Stimulated activated CD8-positive, alpha-beta memory T cell treated with anti-CD3 and anti-CD28 coated beads, Interleukin-7, amount 100 ng/mL, for 1 hour (primary cell): ENCODE measurements around the gene PTP4A2.
A peak's percentile ranks its signal among the peaks of the same experiment; 100 is the strongest.

Experiments
- DNase-seq, 2 donors: peaks; one replicate each; pipeline ENCODE4 v3.0.0-alpha.2; 2020; ENCODE audit warnings: low read depth in 2 of 2

Gene PTP4A2

DNA sequence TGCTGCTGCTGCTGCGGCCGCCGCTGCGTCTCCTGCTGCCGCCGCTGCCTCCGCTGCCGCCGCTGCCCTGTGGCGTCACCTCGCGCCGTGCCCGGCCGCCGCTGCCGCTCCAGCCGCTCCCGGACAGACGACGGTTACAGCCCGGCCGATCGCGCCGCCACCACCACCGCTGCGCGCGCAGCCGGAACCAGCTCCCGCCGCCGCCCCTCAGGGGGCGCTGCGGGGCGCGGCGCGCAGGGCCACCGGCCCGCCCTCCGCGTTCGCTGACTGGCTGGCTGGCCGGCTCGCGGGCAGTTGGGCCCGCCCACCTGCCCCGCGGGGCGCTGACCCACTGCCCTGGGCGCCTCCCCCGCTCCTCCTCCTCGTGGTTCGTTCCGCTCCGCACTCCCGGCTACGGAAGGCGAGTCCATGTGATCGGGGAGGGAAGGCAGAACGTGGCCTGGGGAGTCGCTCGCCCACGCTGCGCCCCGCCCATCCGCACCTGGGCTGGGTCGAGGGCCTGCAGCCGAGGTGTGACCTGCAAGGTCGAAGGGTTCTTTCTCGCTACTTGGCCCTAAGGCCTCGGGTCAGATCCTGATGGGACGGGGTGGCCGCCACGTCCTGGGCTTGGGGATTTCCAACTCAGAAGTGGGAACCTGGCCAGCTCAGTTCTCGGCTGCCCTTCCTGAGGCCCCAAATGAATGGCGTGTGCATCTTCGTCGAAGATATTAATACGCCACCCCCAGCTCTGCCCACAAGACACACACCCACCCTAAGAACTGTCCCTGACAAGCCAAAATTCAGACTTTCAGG, at the start of gene PTP4A2:
TSS of gene PTP4A2 (minus strand) at position 185 of the 792 bp plus-strand sequence. CDS start 19,303 bp downstream, outside the sequence.
- DNase-seq = peak in 1 of 2 donors; percentile 60

DNA sequence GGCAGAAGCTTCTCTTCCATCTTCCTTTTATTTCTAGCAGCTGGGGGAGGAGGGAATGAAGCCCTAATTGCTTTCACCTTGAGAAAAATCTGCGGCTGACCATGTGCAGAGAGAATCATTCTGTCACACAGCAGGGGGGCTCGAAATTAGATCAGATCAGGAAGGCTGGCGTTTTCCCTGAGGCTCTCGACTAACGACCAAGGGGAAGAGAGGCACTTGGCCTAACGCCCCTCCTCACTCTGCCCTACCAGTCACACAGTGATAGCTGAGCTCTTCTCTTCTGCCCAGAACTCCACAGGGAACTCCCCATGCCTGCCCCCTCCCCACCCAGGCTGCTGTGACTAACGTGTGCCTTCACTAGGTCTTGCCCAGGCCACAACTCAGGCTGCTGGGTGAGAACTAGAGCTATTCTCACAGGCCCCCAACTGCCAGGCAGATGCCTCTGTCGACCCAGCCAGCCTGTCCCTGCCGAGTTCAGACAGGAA, 49.0 kb upstream of the PTP4A2 start:
- no peak for DNase-seq

DNA sequence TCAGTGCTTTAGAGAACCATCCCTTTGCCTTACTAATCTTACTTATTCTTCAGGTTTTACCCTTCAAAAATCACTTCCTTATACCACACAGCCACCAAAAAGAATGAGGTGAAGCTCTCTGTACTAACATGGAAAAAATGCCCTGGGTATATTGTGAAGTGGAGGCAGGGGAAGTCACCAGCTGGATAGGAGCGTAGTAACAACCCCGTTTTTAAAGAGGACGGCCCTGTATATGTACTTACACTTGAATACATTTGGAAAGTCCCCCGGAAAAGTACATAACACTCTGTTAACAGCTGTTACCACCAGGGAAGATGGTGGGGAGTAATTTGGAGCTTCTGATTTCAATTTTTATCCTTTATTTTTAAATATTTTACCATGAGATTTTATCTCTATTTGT, 47.3 kb upstream of the PTP4A2 start:
- DNase-seq = no peak

DNA sequence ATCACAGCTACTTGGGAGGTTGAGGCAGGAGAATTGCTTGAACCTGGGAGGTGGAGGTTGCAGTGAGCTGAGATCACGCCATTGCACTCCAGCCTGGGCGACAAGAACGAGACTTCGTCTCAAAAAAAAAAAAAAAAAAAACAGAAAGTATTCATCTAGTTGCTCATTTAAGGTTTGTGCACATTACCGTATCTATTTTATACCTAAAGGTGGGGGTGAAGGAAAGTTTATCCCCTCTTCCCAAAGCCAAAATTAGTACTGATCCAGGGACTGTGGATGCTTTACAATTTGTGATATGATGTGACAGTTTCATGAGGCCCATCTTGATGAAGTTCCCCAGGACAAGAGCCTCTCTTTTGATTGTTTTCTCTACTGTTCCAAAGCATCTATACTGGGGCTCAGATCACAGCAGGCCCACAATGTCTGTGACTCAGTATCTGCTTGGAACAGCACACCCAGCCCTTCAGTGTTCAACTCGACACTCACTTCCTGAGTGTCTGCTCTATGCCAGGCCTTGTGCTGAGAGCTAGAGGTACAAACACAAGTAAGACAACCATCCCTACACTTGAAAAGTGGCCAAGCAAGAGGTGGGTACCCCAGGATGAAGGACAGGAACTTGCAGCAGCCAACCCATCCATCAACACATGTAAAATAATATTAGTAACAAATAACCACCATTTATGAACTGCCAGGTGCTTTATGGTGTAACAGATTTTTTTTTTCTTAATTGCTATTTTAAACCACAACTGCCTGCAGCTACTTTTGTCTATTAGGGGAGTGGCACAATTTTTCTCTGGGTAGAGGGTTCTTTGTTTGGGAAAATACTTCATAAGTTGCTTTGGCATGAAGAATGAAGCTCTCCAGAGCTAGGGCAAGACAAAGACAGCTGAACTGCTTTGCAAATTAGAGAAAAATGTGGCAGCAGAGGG, 46.5 kb upstream of the PTP4A2 start:
- no peak for DNase-seq

DNA sequence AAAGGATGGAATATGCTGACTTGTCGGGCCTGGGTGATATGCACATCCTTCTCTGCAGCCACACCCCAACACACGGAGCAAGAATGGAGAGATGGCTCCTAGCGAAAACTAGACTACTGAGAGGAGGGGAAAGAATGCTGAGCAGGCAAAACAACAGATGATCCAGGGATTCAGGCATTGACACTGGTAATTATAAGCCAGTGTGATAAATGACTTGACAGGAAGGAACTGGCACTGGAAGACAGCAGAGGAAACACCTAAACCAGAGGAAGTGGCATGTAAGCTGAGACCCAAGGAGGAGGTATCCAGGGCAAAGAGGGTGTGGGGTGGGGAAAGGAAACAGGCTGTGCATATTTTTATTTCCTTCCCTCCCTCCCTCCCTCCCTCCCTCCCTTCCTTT, 43.8 kb upstream of the PTP4A2 start:
- no peak for DNase-seq

DNA sequence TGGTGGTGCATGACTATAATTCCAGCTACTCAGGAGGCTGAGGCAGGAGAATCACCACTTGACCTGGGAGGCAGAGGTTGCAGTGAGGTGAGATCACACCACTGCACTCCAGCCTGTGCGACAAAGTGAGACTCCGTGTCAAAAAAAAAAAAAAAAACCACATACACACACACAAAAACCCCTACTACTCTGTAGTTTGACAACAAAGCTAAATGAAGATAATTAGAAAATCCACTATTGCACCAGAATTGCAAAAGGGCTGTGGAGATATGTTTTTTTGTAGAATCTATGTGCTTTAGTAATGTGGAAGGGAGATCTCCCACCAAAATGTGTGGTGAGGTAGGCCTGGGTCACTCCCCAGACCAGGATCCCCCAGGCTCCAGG, 43.3 kb upstream of the PTP4A2 start:
- DNase-seq = no peak

DNA sequence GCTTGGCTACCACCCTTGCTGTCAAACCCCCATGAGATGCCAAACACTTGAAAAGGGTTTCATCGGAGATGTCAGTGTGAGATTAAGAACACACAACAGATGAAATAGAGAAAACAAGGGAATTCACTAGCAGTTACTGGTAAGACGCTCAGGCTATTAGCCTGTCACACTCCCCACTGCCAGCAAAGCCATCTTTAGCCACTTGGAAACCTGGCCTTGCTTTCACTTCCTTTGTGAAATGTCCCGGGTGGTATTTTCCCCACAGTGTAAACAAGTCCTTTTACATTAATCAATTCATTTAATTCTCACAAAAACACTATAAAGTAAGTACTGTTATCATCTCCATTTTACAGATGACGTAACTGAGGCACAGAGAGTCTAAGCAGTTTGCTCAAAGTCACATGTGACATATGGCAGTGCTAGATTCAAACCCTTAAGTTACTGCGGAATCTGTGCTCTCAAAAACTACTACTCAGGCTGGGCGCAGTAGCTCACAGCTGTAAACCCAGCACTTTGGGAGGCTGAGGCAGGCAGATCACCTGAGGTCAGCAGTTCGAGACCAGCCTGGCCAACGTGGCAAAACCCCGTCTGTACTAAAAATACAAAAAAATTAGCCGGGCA, 42.8 kb upstream of the PTP4A2 start:
- no peak for DNase-seq

DNA sequence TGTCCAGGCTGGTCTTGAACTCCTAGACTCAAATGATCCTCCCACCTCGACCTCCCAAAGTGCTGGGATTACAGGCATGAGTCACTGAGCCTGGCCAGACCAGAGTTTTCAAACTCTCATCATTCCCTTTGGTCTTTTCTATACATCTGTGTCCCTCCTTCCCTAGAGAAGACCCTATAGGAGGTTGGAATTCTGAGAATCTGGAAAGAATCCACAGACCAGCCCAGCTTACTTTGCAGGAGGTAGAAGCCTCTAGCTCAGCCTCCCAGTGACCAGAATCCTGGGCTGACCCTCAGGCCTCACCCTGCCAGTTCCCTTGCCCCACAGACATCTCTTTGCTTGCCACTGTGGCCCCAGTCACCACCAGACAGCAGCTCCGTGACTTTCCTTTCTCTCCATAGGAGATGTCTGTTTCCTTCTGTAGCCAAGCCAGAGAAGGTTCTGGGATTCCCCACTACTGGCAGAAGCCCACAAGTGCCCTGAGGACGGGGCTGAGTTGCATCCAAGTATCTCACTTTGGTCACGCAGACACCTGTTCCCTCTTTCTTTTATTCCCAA, 40.8 kb upstream of the PTP4A2 start:
- DNase-seq = no peak

DNA sequence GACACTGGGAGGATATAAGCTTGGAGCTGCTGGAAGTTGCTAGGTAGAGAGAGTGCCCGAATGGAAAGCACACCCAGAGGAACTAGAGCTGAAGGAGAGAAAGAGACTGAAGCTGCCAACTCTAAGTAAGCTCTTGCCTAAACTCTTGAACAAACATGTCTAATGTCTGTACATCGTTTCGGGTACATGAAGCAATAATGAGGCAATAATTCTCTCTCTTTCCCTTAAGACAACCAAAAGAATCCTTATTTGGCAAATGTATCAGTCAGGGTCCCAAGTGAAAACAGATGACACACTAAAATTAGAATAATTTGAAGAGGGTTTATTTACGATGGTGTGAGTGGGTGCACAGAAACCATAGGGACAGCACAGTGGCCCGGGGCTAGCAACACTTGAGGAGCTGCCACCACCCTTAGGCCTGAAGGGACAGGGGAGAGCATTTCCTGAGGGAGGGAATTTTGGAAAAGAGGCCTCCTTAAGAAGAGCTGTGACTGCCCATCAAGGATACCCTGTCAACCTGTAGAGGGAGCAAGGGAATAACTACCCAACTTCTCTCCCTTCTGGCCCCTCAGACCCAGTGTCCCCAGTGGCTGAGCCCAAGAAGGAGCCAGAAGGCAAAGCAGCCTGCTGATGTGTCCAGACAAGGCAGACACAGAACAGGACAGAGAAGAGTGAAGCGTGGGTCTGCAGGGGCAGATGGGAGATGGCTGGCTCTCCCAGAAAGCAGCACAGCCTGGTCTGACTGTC, 39.4 kb upstream of the PTP4A2 start:
- DNase-seq = no peak

DNA sequence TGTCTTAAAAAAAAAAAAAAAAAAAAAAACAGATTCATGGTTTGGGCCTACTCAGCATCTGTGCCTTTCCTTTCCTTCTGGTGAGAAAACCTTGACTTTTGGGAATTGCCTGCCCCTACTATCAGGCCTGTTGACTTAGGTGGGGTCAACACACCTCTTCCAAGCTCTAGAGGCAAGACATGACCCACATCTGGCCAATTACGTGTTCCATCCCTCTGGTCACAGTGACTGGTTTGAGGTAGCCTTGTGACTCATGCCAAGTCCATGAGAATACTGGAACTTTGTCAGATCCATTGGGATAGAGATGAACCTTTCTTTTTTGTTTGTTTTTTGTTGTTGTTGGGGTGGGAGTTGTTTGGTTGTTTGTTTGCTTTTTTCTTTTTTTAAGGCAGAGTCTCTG, 38.2 kb upstream of the PTP4A2 start:
- no peak for DNase-seq

DNA sequence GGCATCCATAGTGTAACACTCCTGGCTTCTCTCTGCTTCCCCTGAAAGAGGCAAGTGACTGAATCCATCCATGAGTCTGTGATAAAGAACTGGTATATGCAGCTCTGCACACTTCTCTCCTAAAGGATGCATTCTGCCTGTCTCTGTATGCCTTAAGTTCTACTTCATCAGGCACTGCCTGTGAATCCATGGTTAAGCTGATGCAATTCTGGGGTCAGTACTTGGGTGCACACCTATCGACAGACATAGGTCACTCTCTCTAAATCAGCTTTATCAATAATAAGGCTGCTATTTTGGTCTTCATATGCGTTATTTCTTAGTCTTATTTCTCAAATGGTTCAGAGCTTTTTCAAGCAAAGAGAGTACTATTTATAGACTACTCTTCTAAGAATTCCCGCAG, 32.7 kb upstream of the PTP4A2 start:
- no peak for DNase-seq

DNA sequence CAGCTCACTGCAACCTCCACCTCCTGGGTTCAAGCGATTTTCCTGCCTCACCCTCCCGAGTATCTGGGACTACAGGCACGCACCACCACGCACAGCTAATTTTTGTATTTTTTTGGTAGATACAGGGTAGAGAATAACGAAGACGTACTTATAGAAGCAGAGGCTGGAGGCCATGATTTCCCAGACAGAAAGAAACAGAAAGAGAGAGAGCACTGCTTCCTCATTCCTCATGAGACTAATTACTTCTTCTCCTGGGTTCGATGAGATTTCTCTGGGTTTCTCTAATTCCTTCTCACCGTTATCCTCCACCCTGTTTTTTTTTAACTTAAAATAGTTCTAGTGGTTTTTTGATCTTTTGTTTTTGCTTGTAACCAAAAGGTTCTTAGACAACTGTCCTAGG, 23.4 kb upstream of the PTP4A2 start:
- no peak for DNase-seq

DNA sequence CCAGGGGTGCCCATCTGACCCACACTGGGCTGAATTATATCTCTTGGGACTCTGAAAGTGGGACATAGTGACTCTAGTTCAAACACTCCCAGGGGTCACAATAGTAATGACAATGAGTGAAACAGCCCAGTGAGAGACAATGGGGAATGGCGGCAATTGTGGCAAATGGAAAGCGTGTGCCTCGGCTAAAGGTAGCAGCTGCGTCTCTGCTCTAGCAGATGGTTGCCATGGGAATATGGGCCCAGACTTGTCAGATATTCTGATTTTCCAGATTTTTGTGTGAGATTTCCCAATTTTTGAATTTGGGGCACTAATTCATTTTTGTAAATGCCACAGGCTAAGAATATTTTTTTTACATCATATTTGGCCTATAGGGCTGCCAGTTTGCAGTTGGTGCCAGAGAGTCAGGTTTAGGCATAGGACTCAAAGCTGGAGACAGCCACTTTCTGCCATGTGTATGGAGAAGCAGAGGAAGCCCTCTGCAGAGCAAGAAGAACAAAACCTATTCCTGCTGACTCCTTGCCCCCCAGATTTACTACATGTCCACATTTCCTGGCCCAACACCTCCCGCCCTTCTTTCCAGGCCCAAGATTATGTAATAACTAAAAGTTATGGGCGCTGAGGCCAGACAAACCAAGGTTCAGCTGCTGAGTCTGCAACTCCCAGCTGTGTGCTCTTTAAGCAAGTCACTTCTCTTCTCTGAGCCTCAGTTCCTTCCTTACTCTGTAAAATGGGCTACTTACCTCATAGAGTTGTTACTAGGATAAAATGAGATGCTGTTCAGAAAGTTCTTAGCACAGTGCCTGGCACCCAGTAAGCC, 21.6 kb upstream of the PTP4A2 start:
- DNase-seq = no peak

DNA sequence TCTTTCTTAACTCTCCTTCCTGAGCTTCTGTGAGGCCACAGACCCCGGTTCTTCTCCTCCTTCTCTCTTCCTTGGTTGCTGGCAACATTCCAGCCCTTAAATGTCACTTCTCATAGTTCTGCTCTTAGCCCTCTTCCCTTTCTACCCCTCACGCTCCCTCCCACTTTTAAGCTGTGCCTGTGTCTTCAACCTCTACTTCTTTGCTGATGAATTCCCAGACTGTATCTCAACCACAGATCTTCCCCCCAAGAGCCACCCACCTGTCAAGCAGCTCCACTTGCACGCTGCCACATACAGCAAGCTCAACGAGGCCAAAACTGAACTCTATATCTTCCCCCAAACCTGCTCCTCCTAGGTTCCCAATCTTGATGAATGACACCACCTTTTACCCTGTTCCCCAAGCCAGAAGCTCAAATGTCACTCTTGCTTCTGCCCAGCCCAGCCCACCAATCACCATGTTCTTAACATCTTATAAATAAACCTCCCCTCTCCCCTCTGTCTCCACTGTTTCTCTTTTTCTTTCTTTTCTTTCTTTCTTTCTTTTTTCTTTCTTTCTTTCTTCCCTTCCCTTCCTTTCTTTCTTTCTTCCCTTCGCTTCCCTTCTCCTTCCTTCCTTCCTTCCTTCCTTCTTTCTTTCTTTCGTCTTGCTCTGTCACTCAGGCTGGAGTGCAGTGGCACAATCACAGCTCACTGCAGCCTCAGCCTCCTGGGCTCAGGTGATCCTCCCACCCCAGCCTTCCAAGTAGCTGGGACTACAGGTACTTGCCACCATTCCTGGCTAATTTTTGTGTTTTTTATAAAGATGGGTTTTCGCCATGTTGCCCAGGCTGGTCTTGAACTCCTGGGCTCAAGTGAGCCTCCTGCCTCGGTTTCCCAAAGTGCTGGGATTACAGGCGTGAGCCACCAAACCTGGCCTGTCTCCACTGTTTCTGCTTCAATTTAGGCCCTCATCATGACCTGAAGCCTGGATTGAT, 19.8 kb upstream of the PTP4A2 start:
- no peak for DNase-seq

DNA sequence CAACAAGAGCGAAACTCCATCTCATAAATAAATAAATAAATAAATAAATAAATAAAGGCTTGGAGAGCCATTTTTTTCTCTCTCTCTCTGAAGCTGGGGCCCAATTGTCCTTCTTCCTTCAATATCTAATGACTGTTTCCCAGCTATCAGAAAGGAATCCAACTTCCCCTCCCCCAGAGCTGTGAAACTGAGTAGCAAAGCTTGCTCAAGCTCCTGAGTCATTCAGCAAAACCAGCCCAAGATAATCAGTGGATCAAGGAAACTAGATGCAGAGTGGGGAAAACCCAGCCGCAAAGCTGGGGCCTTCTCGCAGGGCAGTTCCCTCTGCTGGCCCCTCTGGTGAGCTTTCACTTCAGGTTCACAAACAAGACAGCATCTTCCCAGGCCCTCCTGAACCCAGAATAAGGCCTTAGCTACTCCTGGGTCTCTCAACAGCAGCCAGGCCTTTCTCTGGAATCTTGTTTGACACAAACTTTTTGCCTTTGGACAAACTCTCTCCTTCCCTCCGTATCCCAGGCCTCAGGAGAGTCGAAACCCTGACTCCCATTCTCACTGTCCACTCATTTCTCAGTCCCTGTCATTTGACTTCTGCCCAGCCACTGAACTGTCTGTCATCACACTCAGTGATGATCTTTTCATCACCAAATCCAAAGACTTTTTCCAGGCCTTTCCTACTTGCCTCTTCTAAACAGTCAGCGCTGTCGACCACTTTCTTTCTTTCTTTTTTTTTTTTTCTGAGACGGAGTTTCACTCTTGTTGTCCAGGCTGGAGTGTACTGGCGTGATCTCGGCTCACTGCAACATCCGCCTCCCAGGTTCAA, 18.0 kb upstream of the PTP4A2 start:
- DNase-seq = peak in 1 of 2 donors; percentile 45

DNA sequence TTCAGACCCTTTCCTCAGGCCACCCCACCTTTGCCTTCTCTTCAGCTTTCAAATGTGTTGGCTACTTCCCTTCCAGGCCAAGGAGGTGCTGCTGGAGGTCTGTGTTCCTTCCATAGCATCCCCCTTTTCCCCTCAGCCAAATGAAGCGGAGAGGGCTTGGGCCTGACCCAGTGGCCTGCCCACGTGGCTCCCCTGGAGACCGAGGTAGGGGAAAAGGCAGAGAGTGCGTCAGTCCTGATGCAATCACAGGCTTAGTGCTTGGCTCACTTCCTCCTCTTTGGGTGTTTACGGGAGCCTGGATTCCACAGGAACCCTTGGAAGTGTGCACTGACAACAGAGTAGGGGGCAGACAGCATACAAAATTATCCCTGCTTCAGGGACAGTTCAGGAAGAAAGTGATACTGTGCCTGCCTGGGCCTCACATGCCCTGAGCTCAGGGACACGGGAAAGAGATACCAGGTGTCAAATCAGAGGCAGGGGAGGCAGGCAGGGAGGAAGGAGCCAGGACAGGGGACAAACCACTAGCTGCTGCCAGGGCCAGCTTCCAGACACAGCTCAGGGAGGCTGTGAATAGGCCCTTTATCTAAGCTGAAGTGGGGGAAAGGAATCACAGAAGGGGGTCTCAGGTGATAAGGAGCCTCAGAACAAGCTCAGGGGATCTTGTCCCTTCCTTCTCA, 16.6 kb upstream of the PTP4A2 start:
- DNase-seq = no peak

DNA sequence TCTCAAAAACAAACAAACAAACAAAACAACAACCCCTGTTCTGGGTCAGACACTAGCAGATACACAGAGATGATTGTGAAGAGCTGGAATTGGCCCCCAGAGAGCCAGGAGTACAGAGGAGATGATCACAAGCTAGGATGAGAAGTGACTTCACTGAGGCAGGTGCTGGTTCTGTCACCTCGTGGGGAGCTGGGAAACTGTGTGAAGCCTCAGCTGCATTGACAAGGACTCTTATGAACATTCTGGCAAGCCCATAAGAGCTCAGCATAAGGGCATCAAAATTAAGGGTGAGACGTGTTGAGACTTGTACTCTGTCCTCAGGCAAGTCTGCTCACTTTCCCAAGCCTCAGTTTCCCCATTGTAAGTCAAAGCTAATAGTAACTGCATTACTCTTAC, 14.7 kb upstream of the PTP4A2 start:
- no peak for DNase-seq

DNA sequence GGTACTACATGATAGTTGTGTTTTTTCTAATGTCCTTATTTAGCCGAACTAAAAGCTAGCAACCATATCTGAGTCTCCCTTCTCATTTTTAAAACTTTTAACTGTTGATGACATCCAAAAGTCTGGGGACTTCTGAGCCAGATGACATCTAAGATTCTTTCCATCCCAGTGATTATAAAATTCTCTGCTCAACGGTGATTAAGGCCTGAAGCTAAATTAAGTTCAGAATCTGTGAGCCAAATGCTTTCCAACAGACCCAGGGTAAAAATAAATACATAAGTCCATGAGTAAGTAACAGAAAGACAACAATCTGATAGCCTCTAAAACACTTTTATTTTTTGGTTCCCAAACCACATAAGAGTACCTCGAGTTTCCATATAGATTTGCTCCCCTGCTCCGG, 13.1 kb upstream of the PTP4A2 start:
- DNase-seq = no peak
